Measurements from ENCODE around the gene PTPRK.

PTPRK gene

GRCh38 chr6:127956260-127956888 is 564.0 kb downstream of the PTPRK start:
- no CpG with 5 or more reads among the region's 6 CpGs for WGBS (ENCODE audit: extremely low coverage, insufficient coverage, low lambda C conversion rate)
- Histone ChIP-seq H3K4me1 (ENCODE audit: control insufficient read depth, low read depth, low read length) (no peaks in the 10 kb centered on the region), H3K4me2 (ENCODE audit: low read length) (no peak overlapping the region), H3K4me3 (ENCODE audit: low read length) (no peak overlapping the region), H2BK15ac (replicated peaks; ENCODE audit: low read depth) (no peak overlapping the region), H3K9ac (ENCODE audit: low read length) (no peak overlapping the region), H3K79me2 (ENCODE audit: control insufficient read depth, insufficient read depth, low read length) (no peaks in the 10 kb centered on the region), H3K4ac (ENCODE audit: low read depth, low read length) (no peak overlapping the region), H2AK5ac (ENCODE audit: low read length) (no peak overlapping the region), H3K79me1 (ENCODE audit: low read length) (no peaks in the 10 kb centered on the region), H2BK5ac (ENCODE audit: low read length) (no peak overlapping the region), H3K18ac (ENCODE audit: low read length) (no peak overlapping the region), H2BK120ac (ENCODE audit: low read depth, low read length) (no peak overlapping the region), H3K27ac (ENCODE audit: low read depth, low read length) (no peak overlapping the region), H3K36me3 (ENCODE audit: control insufficient read depth, insufficient read depth, low read length) (no peaks in the 10 kb centered on the region), H4K8ac (ENCODE audit: low read depth, low read length) (no peak overlapping the region), H4K5ac (ENCODE audit: low read length) (no peak overlapping the region), H3K23ac (ENCODE audit: low read length) (no peak overlapping the region), H3K27me3 (ENCODE audit: insufficient read depth, low read length, poor library complexity) (no peaks in the 10 kb centered on the region), H3K56ac (ENCODE audit: low read length) (no peak overlapping the region)
- peak; percentile 68 for DNase-seq

- Histone ChIP-seq H3K4me1 (ENCODE audit: control insufficient read depth, low read depth, low read length) (no peaks in the 10 kb centered on the region), H3K4ac (ENCODE audit: low read depth, low read length) (no peak overlapping the region), H3K9ac (ENCODE audit: low read length) (no peak overlapping the region), H3K79me2 (ENCODE audit: control insufficient read depth, insufficient read depth, low read length) (no peaks in the 10 kb centered on the region), H4K8ac (ENCODE audit: low read depth, low read length) (no peak overlapping the region), H3K79me1 (ENCODE audit: low read length) (no peaks in the 10 kb centered on the region), H3K56ac (ENCODE audit: low read length) (no peak overlapping the region), H3K23ac (ENCODE audit: low read length) (no peak overlapping the region), H2BK120ac (ENCODE audit: low read depth, low read length) (no peak overlapping the region), H2BK5ac (ENCODE audit: low read length) (no peak overlapping the region), H3K36me3 (ENCODE audit: control insufficient read depth, insufficient read depth, low read length) (no peaks in the 10 kb centered on the region), H3K27ac (ENCODE audit: low read depth, low read length) (no peak overlapping the region), H3K27me3 (ENCODE audit: insufficient read depth, low read length, poor library complexity) (no peaks in the 10 kb centered on the region), H3K18ac (ENCODE audit: low read length) (no peak overlapping the region), H3K4me3 (ENCODE audit: low read length) (no peak overlapping the region), H2AK5ac (ENCODE audit: low read length) (no peak overlapping the region), H3K4me2 (ENCODE audit: low read length) (no peak overlapping the region), H4K5ac (ENCODE audit: low read length) (no peak overlapping the region), H2BK15ac (replicated peaks; ENCODE audit: low read depth) (no peak overlapping the region)
- WGBS (ENCODE audit: extremely low coverage, insufficient coverage, low lambda C conversion rate): no CpG with 5 or more reads among the region's 4 CpGs
- DNase-seq: no peak
These were observed 566.3 kb downstream of the PTPRK start for GRCh38 chr6:127954082-127954481.

DNA sequence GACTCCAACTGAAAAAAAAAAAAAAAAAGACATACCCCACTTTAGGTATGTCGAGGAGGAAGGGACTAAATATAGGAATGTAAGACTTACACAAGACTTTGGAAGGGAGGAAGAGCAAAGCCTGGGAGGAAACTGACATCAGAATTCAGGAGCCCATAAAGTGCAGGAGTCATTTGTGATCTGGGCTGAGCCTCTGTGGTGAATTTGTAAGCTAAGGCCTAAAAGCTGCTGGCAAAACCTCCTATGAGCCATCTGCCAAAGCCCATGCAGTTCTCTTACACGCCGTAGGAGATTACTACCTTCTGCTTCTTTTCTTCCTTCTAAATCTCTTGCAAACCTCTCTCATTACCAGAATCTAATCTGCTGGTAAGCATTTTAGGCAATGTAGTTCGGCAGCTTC is 567.6 kb downstream of the PTPRK start:
- Histone ChIP-seq H4K8ac (ENCODE audit: low read depth, low read length) (no peak overlapping the region), H3K9ac (ENCODE audit: low read length) (no peak overlapping the region), H3K36me3 (ENCODE audit: control insufficient read depth, insufficient read depth, low read length) (no peaks in the 10 kb centered on the region), H3K4me2 (ENCODE audit: low read length) (no peak overlapping the region), H2BK120ac (ENCODE audit: low read depth, low read length) (no peak overlapping the region), H3K56ac (ENCODE audit: low read length) (no peak overlapping the region), H3K27ac (ENCODE audit: low read depth, low read length) (no peak overlapping the region), H3K18ac (ENCODE audit: low read length) (no peak overlapping the region), H3K27me3 (ENCODE audit: insufficient read depth, low read length, poor library complexity) (no peaks in the 10 kb centered on the region), H3K4ac (ENCODE audit: low read depth, low read length) (no peak overlapping the region), H3K23ac (ENCODE audit: low read length) (no peak overlapping the region), H2BK15ac (replicated peaks; ENCODE audit: low read depth) (no peak overlapping the region), H3K79me1 (ENCODE audit: low read length) (no peaks in the 10 kb centered on the region), H3K79me2 (ENCODE audit: control insufficient read depth, insufficient read depth, low read length) (no peaks in the 10 kb centered on the region), H3K4me1 (ENCODE audit: control insufficient read depth, low read depth, low read length) (no peaks in the 10 kb centered on the region), H2BK5ac (ENCODE audit: low read length) (no peak overlapping the region), H4K5ac (ENCODE audit: low read length) (no peak overlapping the region), H2AK5ac (ENCODE audit: low read length) (no peak overlapping the region), H3K4me3 (ENCODE audit: low read length) (no peak overlapping the region)
- WGBS (ENCODE audit: extremely low coverage, insufficient coverage, low lambda C conversion rate): no CpG with 5 or more reads among the region's 4 CpGs
- no peak for DNase-seq

- no peak for DNase-seq
These were observed 568.2 kb downstream of the PTPRK start for GRCh38 chr6:127952176-127952575.

GRCh38 chr6:127951172-127951917 is 569.1 kb downstream of the PTPRK start:
- no peak overlapping the region for H3K9ac ChIP-seq (ENCODE audit: low read length)
- no CpG with 5 or more reads among the region's 2 CpGs for WGBS (ENCODE audit: extremely low coverage, insufficient coverage, low lambda C conversion rate)
- no peak overlapping the region for H3K18ac ChIP-seq (ENCODE audit: low read length)
- H3K4ac ChIP-seq (ENCODE audit: low read depth, low read length): no peak overlapping the region
- no peaks in the 10 kb centered on the region for H3K27me3 ChIP-seq (ENCODE audit: insufficient read depth, low read length, poor library complexity)
- no peaks in the 10 kb centered on the region for H3K79me2 ChIP-seq (ENCODE audit: control insufficient read depth, insufficient read depth, low read length)
- H3K27ac ChIP-seq (ENCODE audit: low read depth, low read length): no peak overlapping the region
- H3K36me3 ChIP-seq (ENCODE audit: control insufficient read depth, insufficient read depth, low read length): no peaks in the 10 kb centered on the region
- H3K56ac ChIP-seq (ENCODE audit: low read length): no peak overlapping the region
- no peak overlapping the region for H2BK5ac ChIP-seq (ENCODE audit: low read length)
- H3K23ac ChIP-seq (ENCODE audit: low read length): no peak overlapping the region
- no peak for DNase-seq
- H2BK15ac ChIP-seq (replicated peaks; ENCODE audit: low read depth): no peak overlapping the region
- no peak overlapping the region for H2BK120ac ChIP-seq (ENCODE audit: low read depth, low read length)
- H3K4me1 ChIP-seq (ENCODE audit: control insufficient read depth, low read depth, low read length): no peaks in the 10 kb centered on the region
- no peak overlapping the region for H3K4me2 ChIP-seq (ENCODE audit: low read length)
- H4K5ac ChIP-seq (ENCODE audit: low read length): no peak overlapping the region
- no peaks in the 10 kb centered on the region for H3K79me1 ChIP-seq (ENCODE audit: low read length)
- no peak overlapping the region for H4K8ac ChIP-seq (ENCODE audit: low read depth, low read length)
- H3K4me3 ChIP-seq (ENCODE audit: low read length): no peak overlapping the region
- H2AK5ac ChIP-seq (ENCODE audit: low read length): no peak overlapping the region

More at GRCh38 chr6:127952176-127952575, 568.2 kb downstream of the PTPRK start:
- Histone ChIP-seq H3K4ac (ENCODE audit: low read depth, low read length) (no peak overlapping the region), H3K18ac (ENCODE audit: low read length) (no peak overlapping the region), H3K9ac (ENCODE audit: low read length) (no peak overlapping the region), H2BK120ac (ENCODE audit: low read depth, low read length) (no peak overlapping the region), H3K4me3 (ENCODE audit: low read length) (no peak overlapping the region), H3K36me3 (ENCODE audit: control insufficient read depth, insufficient read depth, low read length) (no peaks in the 10 kb centered on the region), H2BK15ac (replicated peaks; ENCODE audit: low read depth) (no peak overlapping the region), H2BK5ac (ENCODE audit: low read length) (no peak overlapping the region), H3K79me1 (ENCODE audit: low read length) (no peaks in the 10 kb centered on the region), H3K27me3 (ENCODE audit: insufficient read depth, low read length, poor library complexity) (no peaks in the 10 kb centered on the region), H3K56ac (ENCODE audit: low read length) (no peak overlapping the region), H3K23ac (ENCODE audit: low read length) (no peak overlapping the region), H2AK5ac (ENCODE audit: low read length) (no peak overlapping the region), H4K5ac (ENCODE audit: low read length) (no peak overlapping the region), H3K79me2 (ENCODE audit: control insufficient read depth, insufficient read depth, low read length) (no peaks in the 10 kb centered on the region), H3K27ac (ENCODE audit: low read depth, low read length) (no peak overlapping the region), H3K4me2 (ENCODE audit: low read length) (no peak overlapping the region), H4K8ac (ENCODE audit: low read depth, low read length) (no peak overlapping the region), H3K4me1 (ENCODE audit: control insufficient read depth, low read depth, low read length) (no peaks in the 10 kb centered on the region)
- WGBS (ENCODE audit: extremely low coverage, insufficient coverage, low lambda C conversion rate): no CpG with 5 or more reads among the region's 5 CpGs

Measured in mesendoderm (in vitro differentiated cells).